Ascending aorta (tissue), 2 donors: ENCODE results near the gene LHX5. TPM values are rescaled to one million over a fixed set of nuclear protein-coding genes. Genes with fewer than 3 reads are reported as not detected.

Experiments used
- DNase-seq, 2 donors: peaks; one replicate each; pipeline ENCODE4 v3.0.0-alpha.2; 2019; ENCODE audit warnings: low spot score in 2 of 2
- H3K27ac ChIP-seq, 2 donors: fragments of 200-600 bp; sonication (generic); one replicate each; pipeline ENCODE4 v1.5.1; 2016 to 2017; ENCODE audit warnings: mild to moderate bottlenecking in 1 of 2
- H3K27me3 ChIP-seq: fragments of 200-600 bp; sonication (generic); one replicate; pipeline ENCODE4 v1.5.1; 2017
- H3K36me3 ChIP-seq, 2 donors: fragments of 200-600 bp; sonication (generic); one replicate each; pipeline ENCODE4 v1.5.1; 2016
- H3K4me1 ChIP-seq, 2 donors: fragments of 200-600 bp; sonication (generic); one replicate each; pipeline ENCODE4 v1.5.1; 2016 to 2017; ENCODE audit warnings: mild to moderate bottlenecking in 1 of 2
- H3K4me3 ChIP-seq, 2 donors: fragments of 200-600 bp; sonication (generic); one replicate each; pipeline ENCODE4 v1.5.1; 2016 to 2017; ENCODE audit warnings: mild to moderate bottlenecking in 1 of 2
- H3K9me3 ChIP-seq, 2 donors: fragments of 200-600 bp; sonication (generic); one replicate each; pipeline ENCODE4 v1.5.1; 2016
- CTCF ChIP-seq, 3 experiments: fragments of 200-600 bp in 2 of 3; fragments of 450-650 bp in 1 of 3; sonication (generic) in 2 of 3; IDR thresholded peaks; one replicate each; pipeline ENCODE4 v1.5.1; 2016 to 2019; ENCODE audit warnings: antibody characterized with exemption in 3 of 3, mild to moderate bottlenecking in 1 of 3, moderate library complexity in 1 of 3
- intact Hi-C: fragments of 100-400 bp; cut with DNase I; formaldehyde crosslinking; loops from one replicate; pipeline ENCODE4 v1.15.1; 2023
- total RNA-seq: library from RNA; depleted of rRNA; stranded (reverse); fragments of >200 nt; gene quantifications from one replicate; pipeline ENCODE4 v1.1.0, GENCODE V29; 2016

The LHX5 gene
- total RNA-seq, 1 donor from 2014 or later = not detected

GRCh38 chr12:113432986-113433385 lies 38.7 kb downstream of the LHX5 start:
- H3K36me3 ChIP-seq = no peaks in the 10 kb centered on the region
- no peak overlapping the region for H3K4me3 ChIP-seq
- no peaks in the 10 kb centered on the region for H3K4me1 ChIP-seq
- H3K27ac ChIP-seq = no peak overlapping the region
- TF ChIP-seq CTCF (IDR thresholded peaks at IDR 0.05) = no peak
- no peak for DNase-seq
- intact Hi-C loops = no loop called here
- no peaks in the 10 kb centered on the region for H3K27me3 ChIP-seq
- H3K9me3 ChIP-seq = no peaks in the 10 kb centered on the region

DNA sequence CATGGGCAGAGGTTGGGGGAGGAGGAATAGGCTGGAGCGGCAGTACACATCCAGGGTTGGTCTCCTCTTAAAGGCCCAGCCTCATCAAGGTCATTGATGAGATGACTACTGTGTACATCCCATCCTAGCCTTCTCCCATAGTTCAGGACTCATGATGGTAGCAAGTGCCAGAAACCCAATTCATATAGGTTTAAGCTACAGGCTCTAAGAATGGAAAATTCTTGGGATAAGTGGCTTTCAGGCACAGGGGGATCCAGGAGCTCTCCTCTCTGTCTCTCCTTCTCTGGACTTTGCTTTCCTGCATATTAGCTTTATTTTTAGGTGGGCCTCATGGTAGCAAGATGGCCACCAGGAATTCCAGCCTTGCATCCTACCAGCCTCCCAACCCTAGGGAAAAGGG lies 43.2 kb downstream of the LHX5 start:
- intact Hi-C loops = loop anchor here (5.0 to 10.0 kb wide), 2 partner anchors 116 to 244 kb away; partner anchors contain the start of genes DDX54 and RITA1
- no peaks in the 10 kb centered on the region for H3K9me3 ChIP-seq

GRCh38 chr12:113427882-113428281 lies 43.8 kb downstream of the LHX5 start:
- Histone ChIP-seq H3K36me3 (no peaks in the 10 kb centered on the region), H3K9me3 (no peaks in the 10 kb centered on the region), H3K4me3 (no peak overlapping the region), H3K27ac (no peak overlapping the region), H3K4me1 (peaks cover 0 to 2% of the 10 kb centered on the region in 2 donors), H3K27me3 (no peaks in the 10 kb centered on the region)
- no peak for TF ChIP-seq CTCF (IDR thresholded peaks at IDR 0.05)
- intact Hi-C loops = loop anchor here (5.0 to 10.0 kb wide), 2 partner anchors 116 to 243 kb away; partner anchors contain the start of genes DDX54 and RITA1
- no peak for DNase-seq

More for the DNA sequence above, 43.2 kb downstream of the LHX5 start:
- Histone ChIP-seq H3K27ac (no peak overlapping the region), H3K27me3 (no peaks in the 10 kb centered on the region), H3K4me1 (no peaks in the 10 kb centered on the region), H3K36me3 (no peaks in the 10 kb centered on the region), H3K4me3 (no peak overlapping the region)
- TF ChIP-seq CTCF (IDR thresholded peaks at IDR 0.05) = no peak
- no peak for DNase-seq

- TF ChIP-seq CTCF (IDR thresholded peaks at IDR 0.05) = no peak
- H3K4me3 ChIP-seq = no peak overlapping the region
- intact Hi-C loops = loop anchor here (5.0 to 10.0 kb wide), 2 partner anchors 114 to 241 kb away; partner anchors contain the start of genes DDX54 and RITA1
- H3K9me3 ChIP-seq = no peaks in the 10 kb centered on the region
- DNase-seq = no peak
- peaks cover 0 to 6% of the 10 kb centered on the region in 2 donors for H3K4me1 ChIP-seq
- H3K27me3 ChIP-seq = no peaks in the 10 kb centered on the region
- H3K27ac ChIP-seq = no peak overlapping the region
- no peaks in the 10 kb centered on the region for H3K36me3 ChIP-seq
Observed at GRCh38 chr12:113425960-113426453, 45.7 kb downstream of the LHX5 start.

- TF ChIP-seq CTCF (IDR thresholded peaks at IDR 0.05) = peak; percentile 43 to 68 (median 48)
Observed at GRCh38 chr12:113424915-113425823, 46.5 kb downstream of the LHX5 start.

More at GRCh38 chr12:113424915-113425823, 46.5 kb downstream of the LHX5 start:
- H3K9me3 ChIP-seq = no peaks in the 10 kb centered on the region
- H3K27ac ChIP-seq = no peak overlapping the region
- H3K27me3 ChIP-seq = no peaks in the 10 kb centered on the region
- peaks cover 0 to 6% of the 10 kb centered on the region in 2 donors for H3K4me1 ChIP-seq
- H3K36me3 ChIP-seq = no peaks in the 10 kb centered on the region
- intact Hi-C loops = loop anchor here (5.0 to 10.0 kb wide), 2 partner anchors 113 to 240 kb away; partner anchors contain the start of genes DDX54 and RITA1
- peak in 1 of 2 donors; percentile 73 for DNase-seq
- H3K4me3 ChIP-seq = no peak overlapping the region
